AML-193 (cell line): ENCODE results near the gene TFDP1.

Experiments
- DNase-seq, 2 experiments: peaks; one replicate each; lab custom pipeline; 2025; lab: John Stamatoyannopoulos, UW

Gene TFDP1

GRCh38 chr13:113666951-113667701 lies 82.6 kb downstream of the TFDP1 start, which contains the start of gene GRK1:
GRK1 (plus strand) TSS chr13:113667219; CDS start chr13:113667387, 168 bp downstream.
- DNase-seq, result no peak

GRCh38 chr13:113667771-113668490 lies 83.4 kb downstream of the TFDP1 start:
- no peak for DNase-seq

GRCh38 chr13:113668491-113668971 lies 84.0 kb downstream of the TFDP1 start:
- DNase-seq, result no peak

- DNase-seq, result no peak
These were observed 84.7 kb downstream of the TFDP1 start for GRCh38 chr13:113669231-113669754.

GRCh38 chr13:113669755-113670341 lies 85.3 kb downstream of the TFDP1 start:
- DNase-seq, result no peak

GRCh38 chr13:113670541-113670940 lies 86.0 kb downstream of the TFDP1 start:
- no peak for DNase-seq

- DNase-seq, result no peak
These were observed 86.8 kb downstream of the TFDP1 start for GRCh38 chr13:113671066-113672001.

- DNase-seq, result no peak
These were observed 87.6 kb downstream of the TFDP1 start for GRCh38 chr13:113672002-113672651.
